ENCODE measurements around the gene ATXN7L3B. TPM values are rescaled to one million over a fixed set of nuclear protein-coding genes. Genes with fewer than 3 reads are reported as not detected.

ATXN7L3B gene
- total RNA-seq, 1 experiment from 2014 or later: 53.1 TPM

- Histone ChIP-seq H3K27me3 (no peaks in the 10 kb centered on the region), H3K9me3 (replicated peaks) (no peaks in the 10 kb centered on the region), H3K4me3 (peak overlapping the region; percentile 86), H3K36me3 (peaks cover 31% of the 10 kb centered on the region), H3K27ac (peak overlapping the region; percentile 93), H3K4me1 (peaks cover 3% of the 10 kb centered on the region; the same call in 1 of the 2 replicates)
- peak; percentile 12 to 75 for DNase-seq
These were observed 419 bp upstream of the ATXN7L3B start for GRCh38 chr12:74537126-74537706.

- H3K4me3 ChIP-seq: peak overlapping the region; percentile 86
- H3K27ac ChIP-seq: peak overlapping the region; percentile 93
- no peaks in the 10 kb centered on the region for H3K27me3 ChIP-seq
- H3K9me3 ChIP-seq (replicated peaks): no peaks in the 10 kb centered on the region
- H3K36me3 ChIP-seq: peaks cover 36% of the 10 kb centered on the region
- peaks cover 3% of the 10 kb centered on the region; the same call in 1 of the 2 replicates for H3K4me1 ChIP-seq
- peak; percentile 6 to 15 for DNase-seq
These were observed 1.0 kb downstream of the ATXN7L3B start for GRCh38 chr12:74538491-74539258.

- peak; percentile 31 to 59 for DNase-seq
- H3K27ac ChIP-seq: no peak overlapping the region
- H3K9me3 ChIP-seq (replicated peaks): no peaks in the 10 kb centered on the region
- H3K27me3 ChIP-seq: no peaks in the 10 kb centered on the region
- H3K36me3 ChIP-seq: peaks cover 36% of the 10 kb centered on the region
- peaks cover 3% of the 10 kb centered on the region; the same call in 1 of the 2 replicates for H3K4me1 ChIP-seq
- peak overlapping the region; percentile 86 for H3K4me3 ChIP-seq
These were observed 1.6 kb downstream of the ATXN7L3B start for GRCh38 chr12:74539261-74539660.

- no peak for DNase-seq
- H3K4me3 ChIP-seq: peak overlapping the region; percentile 86
- H3K36me3 ChIP-seq: peaks cover 36% of the 10 kb centered on the region
- peaks cover 3% of the 10 kb centered on the region; the same call in 1 of the 2 replicates for H3K4me1 ChIP-seq
- H3K9me3 ChIP-seq (replicated peaks): no peaks in the 10 kb centered on the region
- no peaks in the 10 kb centered on the region for H3K27me3 ChIP-seq
- no peak overlapping the region for H3K27ac ChIP-seq
These were observed 2.3 kb downstream of the ATXN7L3B start for GRCh38 chr12:74539765-74540526.

GRCh38 chr12:74541074-74541473, 3.4 kb downstream of the ATXN7L3B start:
- H3K27ac ChIP-seq: no peak overlapping the region
- no peak for DNase-seq
- H3K9me3 ChIP-seq (replicated peaks): no peaks in the 10 kb centered on the region
- H3K27me3 ChIP-seq: no peaks in the 10 kb centered on the region
- H3K4me1 ChIP-seq: peaks cover 3% of the 10 kb centered on the region; the same call in 1 of the 2 replicates
- no peak overlapping the region for H3K4me3 ChIP-seq
- peaks cover 36% of the 10 kb centered on the region for H3K36me3 ChIP-seq

- H3K9me3 ChIP-seq (replicated peaks): no peaks in the 10 kb centered on the region
- no peaks in the 10 kb centered on the region for H3K27me3 ChIP-seq
- H3K36me3 ChIP-seq: peaks cover 5% of the 10 kb centered on the region
- no peak for DNase-seq
- H3K4me3 ChIP-seq: no peak overlapping the region
- no peaks in the 10 kb centered on the region for H3K4me1 ChIP-seq
- H3K27ac ChIP-seq: no peak overlapping the region
These were observed 9.6 kb downstream of the ATXN7L3B start for GRCh38 chr12:74547249-74547648.

GRCh38 chr12:74551291-74551690, 13.7 kb downstream of the ATXN7L3B start:
- no peaks in the 10 kb centered on the region for H3K36me3 ChIP-seq
- no peaks in the 10 kb centered on the region for H3K27me3 ChIP-seq
- no peaks in the 10 kb centered on the region for H3K4me1 ChIP-seq
- no peaks in the 10 kb centered on the region for H3K9me3 ChIP-seq (replicated peaks)
- H3K27ac ChIP-seq: no peak overlapping the region
- H3K4me3 ChIP-seq: no peak overlapping the region
- DNase-seq: no peak

- Histone ChIP-seq H3K36me3 (no peaks in the 10 kb centered on the region), H3K27ac (no peak overlapping the region), H3K4me3 (no peak overlapping the region), H3K4me1 (no peaks in the 10 kb centered on the region), H3K9me3 (replicated peaks) (no peaks in the 10 kb centered on the region), H3K27me3 (no peaks in the 10 kb centered on the region)
- no peak for DNase-seq
These were observed 14.6 kb downstream of the ATXN7L3B start for GRCh38 chr12:74552201-74552600.

- no peaks in the 10 kb centered on the region for H3K36me3 ChIP-seq
- H3K4me1 ChIP-seq: no peaks in the 10 kb centered on the region
- H3K9me3 ChIP-seq (replicated peaks): no peaks in the 10 kb centered on the region
- no peak overlapping the region for H3K4me3 ChIP-seq
- H3K27me3 ChIP-seq: no peaks in the 10 kb centered on the region
- no peak for DNase-seq
- no peak overlapping the region for H3K27ac ChIP-seq
These were observed 22.1 kb downstream of the ATXN7L3B start for GRCh38 chr12:74559728-74560127.

- H3K36me3 ChIP-seq: no peaks in the 10 kb centered on the region
- no peaks in the 10 kb centered on the region for H3K9me3 ChIP-seq (replicated peaks)
- H3K4me1 ChIP-seq: no peaks in the 10 kb centered on the region
- H3K27ac ChIP-seq: no peak overlapping the region
- no peak for DNase-seq
- no peak overlapping the region for H3K4me3 ChIP-seq
- no peaks in the 10 kb centered on the region for H3K27me3 ChIP-seq
These were observed 26.3 kb downstream of the ATXN7L3B start for GRCh38 chr12:74563927-74564326.

- H3K4me3 ChIP-seq: no peak overlapping the region
- peaks cover 6% of the 10 kb centered on the region for H3K4me1 ChIP-seq
- DNase-seq: no peak
- H3K27ac ChIP-seq: no peak overlapping the region
- no peaks in the 10 kb centered on the region for H3K27me3 ChIP-seq
- H3K36me3 ChIP-seq: no peaks in the 10 kb centered on the region
- H3K9me3 ChIP-seq (replicated peaks): no peaks in the 10 kb centered on the region
These were observed 40.9 kb downstream of the ATXN7L3B start for GRCh38 chr12:74578486-74578885.

- Histone ChIP-seq H3K4me1 (peaks cover 6% of the 10 kb centered on the region), H3K36me3 (no peaks in the 10 kb centered on the region), H3K27me3 (no peaks in the 10 kb centered on the region), H3K27ac (no peak overlapping the region), H3K9me3 (replicated peaks) (no peaks in the 10 kb centered on the region), H3K4me3 (no peak overlapping the region)
- no peak for DNase-seq
These were observed 41.8 kb downstream of the ATXN7L3B start for GRCh38 chr12:74579446-74579845.

- Histone ChIP-seq H3K9me3 (replicated peaks) (no peaks in the 10 kb centered on the region), H3K36me3 (no peaks in the 10 kb centered on the region), H3K4me1 (peaks cover 10% of the 10 kb centered on the region), H3K4me3 (no peak overlapping the region), H3K27ac (no peak overlapping the region), H3K27me3 (no peaks in the 10 kb centered on the region)
- no peak for DNase-seq
These were observed 42.3 kb downstream of the ATXN7L3B start for GRCh38 chr12:74579981-74580380.

GRCh38 chr12:74581439-74581838, 43.8 kb downstream of the ATXN7L3B start:
- no peaks in the 10 kb centered on the region for H3K36me3 ChIP-seq
- H3K4me3 ChIP-seq: no peak overlapping the region
- H3K27ac ChIP-seq: no peak overlapping the region
- no peaks in the 10 kb centered on the region for H3K9me3 ChIP-seq (replicated peaks)
- H3K4me1 ChIP-seq: peaks cover 23% of the 10 kb centered on the region
- no peak for DNase-seq
- H3K27me3 ChIP-seq: no peaks in the 10 kb centered on the region
